ENCODE measurements around the gene CELSR1.

The CELSR1 gene

DNA sequence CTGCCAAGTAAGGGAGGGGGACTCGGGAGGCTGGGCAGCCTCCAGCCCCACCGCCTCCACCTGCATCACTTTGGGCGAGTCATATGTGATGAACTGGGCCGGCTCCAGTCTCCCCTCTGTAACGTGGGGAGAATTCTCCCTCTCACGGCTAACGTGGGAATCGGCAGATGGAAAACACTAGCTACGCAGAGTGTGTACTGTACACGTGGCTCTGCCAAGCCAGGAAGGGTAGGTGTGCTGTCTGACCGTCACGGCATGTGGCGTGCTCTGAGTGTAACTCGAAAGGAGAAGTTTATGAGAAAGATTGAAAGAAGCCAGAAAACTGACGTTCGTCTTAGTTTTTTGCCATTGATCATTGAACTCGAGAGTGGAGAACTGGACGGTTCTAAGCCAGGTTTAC is 188.2 kb downstream of the CELSR1 start:
- no peak for DNase-seq (ENCODE audit: low spot score)

DNA sequence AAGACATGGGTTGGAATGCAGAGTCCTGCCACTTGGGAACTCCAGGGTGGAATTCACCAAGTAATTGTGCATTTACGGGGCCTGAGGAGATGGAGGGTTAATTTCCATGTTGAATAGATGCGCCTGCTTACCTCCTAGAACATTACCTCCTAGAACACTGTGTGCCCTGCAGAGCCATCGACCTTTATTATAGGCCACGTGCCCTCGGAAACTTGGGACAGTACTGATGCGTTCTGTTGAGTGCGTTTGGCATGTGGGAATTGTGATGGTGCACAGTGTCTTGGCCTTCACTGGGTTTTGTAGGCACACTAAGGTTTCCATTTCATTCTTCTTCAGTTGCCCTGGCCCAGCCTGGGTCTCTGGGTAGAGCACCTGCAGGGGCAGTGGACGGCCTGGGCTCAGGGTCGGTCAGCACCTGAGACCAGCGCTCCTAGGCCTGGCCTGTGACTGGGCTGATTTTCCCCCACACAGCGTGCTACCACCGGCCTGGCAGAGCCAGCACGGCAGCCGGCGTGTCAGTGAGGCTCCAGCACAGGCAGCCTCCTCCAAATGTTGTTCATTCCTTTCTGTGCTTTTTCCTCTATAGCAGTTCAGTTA is 189.2 kb downstream of the CELSR1 start:
- DNase-seq (ENCODE audit: low spot score): no peak

DNA sequence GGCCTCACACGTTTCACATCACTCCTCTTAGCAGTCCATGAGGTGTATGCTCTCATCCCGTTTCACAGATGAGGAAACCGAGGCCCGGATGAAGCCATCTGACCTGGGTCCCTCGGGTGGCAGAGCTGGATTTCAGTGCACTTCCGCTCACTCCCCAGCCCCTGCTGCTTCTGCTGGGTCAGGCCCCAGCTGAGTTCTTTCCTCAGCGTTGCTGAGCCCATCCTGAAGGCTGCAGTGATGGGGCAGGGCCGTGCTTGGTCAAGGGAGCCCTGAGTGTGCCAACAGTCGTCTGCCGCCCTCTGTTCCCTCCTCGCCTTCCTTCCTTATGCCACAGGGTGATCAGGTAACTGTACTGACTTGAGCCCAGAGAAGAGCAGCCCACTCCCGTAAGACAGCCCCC is 189.8 kb downstream of the CELSR1 start:
- DNase-seq (ENCODE audit: low spot score): no peak

DNA sequence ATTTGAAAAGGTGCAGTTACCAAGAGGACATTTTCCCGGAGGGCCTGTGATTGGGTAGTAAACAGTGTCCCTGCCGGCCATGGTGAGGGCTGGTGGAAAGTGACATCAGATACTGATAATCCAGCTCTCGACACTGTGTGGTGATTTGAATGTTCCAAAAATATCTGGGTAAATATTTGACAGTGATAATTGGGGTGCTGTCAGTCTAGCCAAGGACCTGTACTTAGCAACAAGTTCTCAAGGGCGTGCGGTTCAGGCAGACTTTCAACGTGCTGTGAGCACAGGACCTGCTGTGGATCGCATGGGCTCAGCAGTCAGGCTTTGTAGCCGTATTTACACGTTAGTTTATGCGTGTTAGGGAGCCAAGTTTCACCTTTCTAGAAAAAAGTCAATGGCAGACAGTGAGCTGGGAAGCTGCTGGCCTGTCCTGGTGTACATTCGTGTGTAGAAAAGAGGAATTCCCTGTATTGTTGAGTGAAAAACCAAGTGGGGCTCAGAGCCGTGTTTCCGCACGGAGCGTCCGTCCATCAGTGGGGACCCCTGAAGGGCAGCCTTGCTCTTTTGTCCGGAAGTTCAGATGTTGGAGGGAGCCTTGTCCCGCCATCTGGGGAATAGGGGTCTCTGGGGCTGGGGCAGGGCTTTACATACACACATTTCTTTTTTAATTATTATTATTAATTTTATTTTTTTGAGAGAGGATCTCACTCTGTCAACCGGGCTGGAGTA is 190.6 kb downstream of the CELSR1 start:
- no peak for DNase-seq (ENCODE audit: low spot score)

DNA sequence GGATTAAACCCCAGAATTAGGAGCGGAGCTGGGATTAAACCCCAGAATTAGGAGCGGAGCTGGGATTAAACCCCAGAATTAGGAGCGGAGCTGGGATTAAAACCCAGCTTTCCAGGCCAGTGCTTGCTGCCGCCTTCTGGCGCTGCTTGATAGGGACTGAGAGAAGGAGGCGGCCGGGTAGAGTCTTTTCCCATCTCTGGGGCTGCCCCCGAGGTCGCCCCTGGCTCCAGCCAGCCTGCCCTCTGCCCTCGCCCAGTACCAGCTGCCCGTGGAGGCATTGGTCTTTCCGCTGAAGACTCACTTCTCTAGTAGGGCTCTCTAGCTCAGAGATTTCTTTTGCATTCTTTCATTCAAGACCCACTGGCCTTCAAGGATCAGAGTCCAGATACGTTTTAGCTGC is 196.7 kb downstream of the CELSR1 start:
- no peak for DNase-seq (ENCODE audit: low spot score)

DNA sequence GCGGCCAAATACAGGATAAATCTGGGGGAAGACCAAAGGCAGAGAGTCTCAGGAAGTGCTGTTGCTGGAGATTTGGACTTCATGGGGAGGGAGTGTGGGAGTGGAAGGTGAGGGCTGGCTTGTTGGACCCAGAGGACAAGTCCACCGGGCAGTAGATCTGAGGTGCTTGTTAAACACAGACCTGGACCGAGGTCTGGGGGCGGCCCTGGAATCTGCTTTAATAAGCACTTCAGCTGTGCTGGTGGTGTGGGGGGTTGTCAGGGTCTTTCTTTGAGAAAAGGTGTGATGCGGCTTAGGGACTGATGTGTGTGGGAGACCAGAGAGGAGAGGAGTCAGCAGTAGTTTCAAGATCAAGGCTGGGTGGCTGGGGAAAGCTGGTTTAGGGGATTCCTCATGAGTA is 197.5 kb downstream of the CELSR1 start:
- no peak for DNase-seq (ENCODE audit: low spot score)

DNA sequence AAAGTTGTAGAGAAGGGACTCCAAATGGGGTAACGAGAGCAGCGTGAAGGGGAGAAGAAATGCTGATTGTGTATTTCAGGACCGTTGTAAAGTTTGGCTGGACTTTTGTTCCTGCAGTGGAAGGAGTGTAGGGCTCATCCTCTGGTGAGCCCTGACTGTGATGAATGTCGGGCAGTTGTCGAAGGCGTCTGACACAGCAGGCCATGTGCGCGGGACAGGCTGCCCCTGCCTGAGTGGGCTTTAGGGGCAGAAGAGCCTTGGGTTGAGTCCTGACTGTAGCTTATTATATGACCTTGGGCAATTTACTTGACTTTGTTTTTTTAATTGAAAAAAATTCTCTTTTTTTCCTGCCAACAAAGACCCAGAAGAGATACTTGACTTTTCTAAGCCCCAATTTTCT is 198.8 kb downstream of the CELSR1 start:
- DNase-seq (ENCODE audit: low spot score): no peak

DNA sequence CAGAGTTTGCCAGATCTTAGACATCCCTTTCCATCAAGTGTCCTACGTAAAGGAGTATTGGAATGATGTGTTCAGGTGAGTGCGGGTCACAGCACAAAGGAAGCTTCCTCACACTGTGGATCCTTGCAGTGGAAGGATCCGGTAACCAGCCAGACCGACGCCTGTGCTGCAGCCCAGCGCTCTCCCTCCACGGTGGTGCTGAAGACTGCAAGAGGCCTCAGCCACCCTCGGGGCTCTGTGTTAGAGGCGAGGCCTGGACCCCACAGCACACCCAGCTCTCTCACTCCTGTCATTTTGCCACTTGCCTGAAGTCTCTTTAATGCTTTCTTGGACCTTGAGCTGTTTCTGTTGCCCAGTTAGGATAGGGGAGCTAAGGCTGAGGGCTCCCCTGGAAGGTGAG is 199.6 kb downstream of the CELSR1 start:
- no peak for DNase-seq (ENCODE audit: low spot score)

DNA sequence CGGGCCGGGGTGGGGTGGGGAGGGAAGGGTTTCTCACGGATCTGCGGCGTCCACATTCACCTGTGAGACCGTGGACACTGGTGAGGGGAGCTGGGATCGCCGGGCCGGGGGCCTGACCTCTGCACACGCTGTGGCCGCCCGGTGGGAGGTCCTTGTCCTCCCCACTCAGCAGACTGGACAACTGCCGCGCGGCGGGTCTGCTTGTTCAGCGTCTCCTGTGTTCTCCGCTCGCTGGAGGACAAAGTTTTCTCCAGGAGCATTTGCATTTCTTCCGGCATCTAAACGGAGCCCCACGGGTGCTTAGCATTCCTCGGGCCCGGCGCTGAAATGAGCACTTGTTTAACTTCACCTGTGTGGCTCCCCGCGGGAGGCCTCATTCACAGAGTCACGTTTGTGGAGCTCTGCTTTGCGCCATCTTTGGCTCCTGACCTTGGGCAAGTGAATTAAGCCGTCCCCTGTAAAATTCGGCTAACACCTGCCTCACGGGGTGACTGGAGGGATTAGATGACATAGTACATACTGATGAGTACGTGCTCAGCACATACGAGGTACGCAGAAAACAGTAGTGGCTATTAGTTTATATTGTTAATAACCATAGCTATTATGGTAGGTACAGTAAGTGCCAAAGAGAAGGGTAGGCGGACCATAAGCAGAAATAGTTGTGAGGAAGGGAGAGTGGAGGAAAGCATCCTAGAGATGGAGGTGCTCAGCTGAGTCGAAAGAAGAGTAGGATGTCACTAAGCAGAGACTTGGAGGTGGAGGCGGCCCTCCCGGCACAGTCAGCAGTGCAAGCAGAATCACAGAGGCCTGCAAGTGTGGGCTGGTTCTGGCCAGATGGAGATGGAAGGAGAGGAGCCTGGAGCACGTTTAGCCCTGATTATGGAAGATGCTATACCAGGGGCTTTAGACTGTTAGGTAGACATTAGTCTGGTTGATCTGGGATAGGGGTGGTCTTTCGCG is 201.0 kb downstream of the CELSR1 start:
- DNase-seq (ENCODE audit: low spot score): peak; percentile 35

DNA sequence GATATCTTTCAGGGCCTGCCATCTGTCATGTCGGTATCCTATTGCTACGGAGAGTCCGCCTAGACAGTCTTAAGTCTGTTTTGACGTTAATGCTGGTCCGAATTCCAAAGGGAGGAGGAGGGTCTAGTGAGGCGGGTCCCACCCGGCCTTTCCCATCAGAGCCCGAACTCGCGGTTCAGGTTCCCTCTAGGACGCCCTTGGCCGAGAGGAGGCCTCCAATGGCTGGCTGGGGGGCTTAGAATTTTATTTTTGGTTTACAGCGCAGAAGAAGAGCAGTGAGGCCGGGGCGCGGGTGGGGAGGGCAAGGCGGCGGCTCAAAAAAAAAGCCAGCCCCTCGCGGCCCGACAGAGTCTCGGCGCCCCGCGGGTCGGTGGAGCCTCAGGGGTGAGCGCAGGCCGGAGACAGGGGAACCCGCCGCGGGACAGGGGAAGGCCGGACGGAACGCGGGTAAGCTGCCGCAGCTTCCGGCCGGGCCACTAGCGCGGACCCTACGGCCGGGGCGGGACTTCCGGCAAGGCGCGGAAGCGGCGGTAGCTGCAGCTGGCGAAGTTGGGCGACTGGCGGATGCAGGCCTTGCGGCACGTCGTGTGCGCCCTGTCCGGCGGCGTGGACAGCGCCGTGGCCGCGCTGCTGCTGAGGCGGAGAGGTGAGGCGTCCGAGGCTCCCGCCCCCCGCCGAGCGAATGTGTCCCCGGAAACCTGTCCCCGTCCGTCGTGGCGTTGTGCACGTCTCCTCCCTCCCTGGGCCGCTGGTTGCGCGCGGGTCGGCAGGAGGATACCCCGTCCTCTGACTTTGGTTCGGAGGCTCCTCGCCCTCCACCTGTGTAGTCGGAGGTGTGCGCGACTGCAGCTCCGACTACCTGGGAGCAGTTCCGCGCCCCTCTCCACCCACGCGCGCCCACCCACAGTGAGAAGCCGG is 202.0 kb downstream of the CELSR1 start, which contains the start of gene TRMU:
Gene TRMU (plus strand): TSS at position 514 of the 918 bp plus-strand sequence. CDS start 51 bp downstream, at position 565.
- peak; percentile 83 for DNase-seq (ENCODE audit: low spot score)

DNA sequence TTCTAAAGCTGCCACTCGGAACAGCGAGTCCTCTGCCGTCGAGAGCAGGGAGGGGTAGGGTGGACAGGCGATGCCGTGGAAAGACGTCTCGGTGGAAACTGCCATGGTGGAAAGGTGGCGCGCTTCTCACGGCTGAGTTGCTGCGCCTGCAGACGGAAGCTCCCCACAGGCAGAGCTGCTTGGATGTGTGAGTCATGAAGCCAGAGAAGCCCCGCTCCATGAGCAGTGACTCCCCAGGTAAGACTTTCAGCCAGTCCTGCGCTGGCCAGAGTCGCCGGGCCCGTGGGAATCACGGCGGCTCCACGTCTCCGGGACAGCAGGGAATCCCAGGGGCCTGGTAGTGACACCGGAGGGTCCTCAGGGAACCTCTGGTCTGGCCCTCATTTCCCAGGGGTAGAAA is 205.9 kb downstream of the CELSR1 start:
- no peak for DNase-seq (ENCODE audit: low spot score)

DNA sequence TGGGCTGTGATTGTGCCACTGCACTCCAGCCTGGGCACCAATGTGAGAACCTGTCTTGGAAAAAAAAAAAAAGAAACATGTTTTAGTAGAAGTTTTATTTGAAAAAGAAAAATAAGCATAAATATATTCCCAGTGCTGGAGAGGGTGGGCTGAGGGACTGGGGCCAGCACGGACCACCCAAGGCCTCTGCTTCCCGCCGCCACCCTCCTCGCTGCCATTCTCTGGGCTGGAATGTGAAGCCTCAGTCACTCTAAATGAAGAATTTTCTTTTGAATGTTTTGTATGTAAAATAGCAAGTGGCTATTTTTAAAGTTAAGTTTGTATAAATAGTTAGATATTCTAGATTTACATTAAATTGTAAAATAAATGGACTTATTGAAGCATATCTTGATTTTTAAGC is 207.0 kb downstream of the CELSR1 start:
- no peak for DNase-seq (ENCODE audit: low spot score)

DNA sequence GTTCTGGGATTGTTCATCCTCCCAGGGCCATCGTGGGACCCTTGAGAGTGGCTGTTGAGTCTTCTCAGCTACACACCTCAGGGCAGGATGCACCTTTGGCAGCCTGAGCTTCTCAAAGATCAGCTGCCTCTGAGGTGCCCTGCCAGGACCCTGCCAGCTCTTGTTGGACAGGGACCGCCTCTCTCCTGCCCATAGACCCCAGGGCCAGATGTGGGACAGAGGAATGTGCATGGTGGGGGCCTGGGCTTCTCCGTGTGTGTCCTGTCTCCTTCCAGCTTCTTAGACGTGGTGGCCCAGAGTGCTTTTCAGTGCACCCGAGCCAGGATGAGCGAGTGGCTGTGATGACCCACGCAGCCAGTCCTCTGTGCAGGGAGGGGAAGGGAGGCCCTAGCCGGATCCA is 207.8 kb downstream of the CELSR1 start:
- no peak for DNase-seq (ENCODE audit: low spot score)

DNA sequence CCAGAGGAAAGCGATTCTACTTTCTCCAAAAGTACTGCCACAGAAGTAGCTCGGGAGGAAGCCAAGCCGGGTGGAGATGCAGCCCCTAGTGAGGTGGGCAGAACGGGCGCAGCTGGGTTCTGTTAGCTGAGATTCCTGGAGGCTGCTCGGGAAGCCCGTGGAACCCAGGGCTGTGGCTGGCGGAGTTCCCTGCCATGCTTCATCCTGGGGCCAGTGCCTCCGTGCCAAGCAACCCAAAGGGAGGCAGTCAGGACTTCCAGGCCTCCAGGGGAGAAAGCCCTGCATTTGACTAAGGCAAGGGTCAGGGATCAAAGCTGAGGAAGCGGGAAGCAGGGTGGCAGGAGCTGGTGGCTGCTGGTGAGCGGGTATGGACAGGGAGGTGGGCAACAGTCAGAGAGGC is 208.6 kb downstream of the CELSR1 start:
- DNase-seq (ENCODE audit: low spot score): no peak

DNA sequence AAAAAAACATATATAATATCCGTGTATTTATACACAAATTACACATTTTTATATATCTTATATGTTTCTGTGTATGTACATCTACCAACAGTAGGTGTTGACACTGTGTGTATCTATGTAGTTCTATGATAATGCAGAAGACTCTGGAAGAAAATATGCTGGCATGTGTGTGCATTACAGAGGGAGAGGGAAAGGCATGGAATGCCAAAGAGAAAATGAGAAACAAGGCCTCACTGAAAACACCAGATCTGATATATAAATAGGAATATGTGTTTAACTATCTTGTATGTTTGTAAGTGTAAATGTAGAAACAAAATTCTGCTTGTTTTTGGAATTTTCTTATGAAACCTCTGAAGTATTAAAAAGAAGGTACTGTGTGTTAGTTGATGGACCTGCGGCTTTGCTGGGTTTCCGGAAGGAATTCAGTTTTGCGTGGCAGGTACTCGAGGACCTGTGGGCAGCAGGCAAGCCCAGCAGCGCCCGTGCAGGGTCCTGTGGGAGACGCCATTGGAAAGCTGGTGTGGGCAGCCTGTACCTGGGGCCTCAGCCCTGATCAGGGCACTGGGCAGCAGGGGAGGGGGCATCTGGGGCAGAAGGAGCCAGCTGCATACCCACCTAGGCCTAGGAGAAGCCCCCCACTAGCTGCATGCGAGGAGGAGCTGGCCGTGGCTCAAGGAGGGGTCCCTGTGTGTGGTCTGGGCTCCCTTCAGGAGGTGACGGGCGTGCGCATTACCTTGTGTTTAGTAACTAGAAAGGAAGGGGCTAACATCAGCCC is 209.5 kb downstream of the CELSR1 start:
- DNase-seq (ENCODE audit: low spot score): no peak

DNA sequence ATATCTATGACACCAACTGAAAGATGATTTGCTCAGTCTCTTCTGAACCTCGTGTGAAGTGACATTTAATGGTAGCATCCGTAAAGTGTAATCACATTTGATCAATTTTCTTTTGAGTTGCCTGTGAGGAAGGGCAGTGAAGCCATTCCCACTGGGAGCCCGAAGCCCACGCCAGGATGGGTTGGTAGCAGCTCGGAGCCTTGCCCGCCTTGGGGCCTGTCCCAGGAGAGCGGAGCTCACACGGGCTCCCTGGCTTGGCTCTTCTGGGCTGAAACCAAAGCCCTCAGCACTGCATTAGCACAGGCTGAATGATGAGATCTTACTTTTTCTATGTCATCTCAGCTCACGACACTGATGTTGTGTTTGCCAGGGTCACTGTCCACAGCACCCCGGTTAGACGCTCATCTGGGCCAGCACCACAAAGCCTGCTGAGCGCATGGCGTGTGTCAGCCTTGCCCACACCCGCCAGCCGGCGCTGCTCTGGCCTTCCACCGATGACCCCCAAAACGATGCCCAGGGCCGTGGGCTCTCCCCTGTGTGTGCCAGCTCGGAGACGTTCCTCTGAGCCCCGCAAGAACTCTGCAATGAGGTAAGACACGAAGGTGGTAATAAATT is 211.2 kb downstream of the CELSR1 start:
- DNase-seq (ENCODE audit: low spot score): no peak

DNA sequence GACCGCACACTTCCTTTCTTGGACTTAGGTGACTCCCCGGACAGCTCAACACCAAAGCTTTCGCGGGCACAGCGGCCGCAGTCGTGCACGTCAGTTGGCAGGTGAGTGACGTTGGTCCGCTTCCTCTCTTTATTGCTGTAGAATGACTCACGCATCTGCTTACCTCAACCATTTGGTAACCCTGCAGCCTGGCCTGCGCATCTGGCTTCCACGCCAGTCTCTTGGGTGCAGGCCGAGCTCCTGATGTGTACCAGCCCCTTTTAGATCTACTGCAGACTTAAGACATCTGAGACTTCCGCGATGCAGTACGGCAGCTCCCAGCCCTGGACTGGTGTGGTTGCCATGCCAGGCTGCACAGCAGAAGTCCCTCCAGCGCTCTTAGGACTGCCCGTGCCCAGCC is 214.3 kb downstream of the CELSR1 start:
- DNase-seq (ENCODE audit: low spot score): no peak

DNA sequence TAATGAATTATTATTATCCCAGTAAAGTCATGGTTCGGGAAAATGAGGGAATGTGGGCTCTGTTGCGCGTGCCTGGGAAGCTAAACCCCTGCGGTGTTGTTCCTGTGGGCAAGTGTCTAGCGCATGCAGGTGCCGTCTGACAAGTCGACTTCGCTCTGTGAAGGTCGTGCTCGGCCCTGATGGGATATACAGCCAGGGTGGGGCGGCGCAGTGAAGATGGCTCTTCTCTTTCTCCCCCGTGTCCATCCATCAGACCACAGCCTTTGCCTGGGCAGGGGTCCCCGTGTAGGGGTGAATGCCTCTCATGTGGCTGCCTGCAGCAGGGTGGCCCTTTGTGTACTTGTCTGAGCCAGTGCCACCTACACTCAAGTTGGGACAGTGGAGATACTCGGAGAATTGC is 214.7 kb downstream of the CELSR1 start:
- DNase-seq (ENCODE audit: low spot score): no peak

DNA sequence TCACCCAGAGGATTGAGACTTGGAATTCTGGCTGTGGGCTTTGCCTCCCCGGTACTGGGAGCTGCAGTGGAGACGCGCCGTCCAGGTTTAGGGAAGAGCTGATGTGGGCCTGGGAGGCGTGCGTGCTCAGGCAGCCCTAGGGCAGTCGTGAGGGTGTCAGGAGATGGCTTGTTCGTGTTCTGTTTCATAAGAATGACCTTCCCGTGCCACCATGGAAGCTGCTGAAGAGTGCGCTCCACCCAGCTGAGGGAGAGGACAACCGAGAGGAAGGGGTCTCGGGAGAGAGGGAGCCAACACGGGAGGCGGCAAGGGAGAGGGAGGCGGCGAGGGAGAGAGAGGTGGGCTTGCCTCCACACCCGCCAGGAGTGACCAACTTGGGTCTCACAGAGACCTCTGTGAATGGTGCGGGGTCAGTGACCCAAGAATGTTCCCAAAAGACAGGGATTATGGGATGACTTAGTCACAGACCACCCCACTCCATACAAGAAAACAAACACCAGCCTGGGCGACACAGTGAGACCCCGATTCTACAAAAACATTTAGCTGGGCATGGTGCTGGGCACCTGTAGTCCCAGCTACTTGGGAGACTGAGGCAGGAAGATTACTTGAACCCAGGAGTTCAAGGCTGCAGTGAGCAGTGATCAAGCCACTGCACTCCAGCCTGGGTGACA is 216.6 kb downstream of the CELSR1 start:
- no peak for DNase-seq (ENCODE audit: low spot score)

DNA sequence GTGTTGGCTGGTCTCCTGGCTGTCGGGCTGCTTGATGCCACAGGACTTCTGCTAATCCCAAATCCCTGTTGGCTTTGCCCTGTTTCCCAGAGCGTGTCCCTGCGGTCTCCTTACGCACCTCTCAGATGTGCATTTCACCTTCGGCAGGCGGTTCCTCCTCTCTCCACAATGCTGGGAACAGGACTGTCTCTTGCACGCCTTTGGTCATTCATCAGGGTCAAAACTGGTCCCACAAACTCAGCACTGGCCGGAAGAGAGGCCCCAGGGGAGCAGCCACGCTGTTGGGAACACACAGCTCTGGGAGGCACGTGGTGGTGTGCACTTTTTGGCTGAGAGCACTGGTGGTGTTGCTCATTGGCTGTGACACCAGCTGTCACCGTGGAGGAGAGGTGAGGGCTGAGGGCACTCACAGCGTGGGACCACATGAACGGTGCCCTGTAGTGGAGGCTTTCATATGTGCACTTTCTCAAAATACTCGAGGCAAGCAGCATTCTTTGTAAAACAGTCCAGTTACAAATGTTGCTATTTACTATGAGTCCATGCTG is 217.2 kb downstream of the CELSR1 start:
- DNase-seq (ENCODE audit: low spot score): no peak

Data from NAMALWA (cell line).